Activated naive CD4-positive, alpha-beta T cell treated with anti-CD3 and anti-CD28 coated beads, Interleukin-2, amount 10 ng/mL, durations not matched to agents 7 days and 5 days (primary cell): ENCODE data around the gene PTPN20.

Experiments
- CTCF ChIA-PET: fragments of 350-600 bp; sonication (Branson Sonifier 250); formaldehyde crosslinking; loops from one replicate; lab custom pipeline; 2021; ENCODE audit warnings: antibody characterized with exemption; lab: Charles Lee
- DNase-seq: peaks from one replicate; pipeline ENCODE4 v3.0.0-alpha.2; 2020
- H3K27ac Mint-ChIP-seq: one replicate; pipeline ENCODE4 v1.8.0; 2021; ENCODE audit warnings: mild to moderate bottlenecking, moderate library complexity, mixed read lengths
- H3K27me3 Mint-ChIP-seq: one replicate; pipeline ENCODE4 v1.8.0; 2021; ENCODE audit warnings: mild to moderate bottlenecking, mixed read lengths
- H3K36me3 Mint-ChIP-seq: one replicate; pipeline ENCODE4 v1.8.0; 2021; ENCODE audit warnings: mixed read lengths
- H3K4me1 Mint-ChIP-seq: one replicate; pipeline ENCODE4 v1.8.0; 2021; ENCODE audit warnings: mixed read lengths
- H3K4me3 Mint-ChIP-seq: one replicate; pipeline ENCODE4 v1.8.0; 2021; ENCODE audit warnings: mild to moderate bottlenecking, moderate library complexity, mixed read lengths
- H3K9me3 Mint-ChIP-seq: one replicate; pipeline ENCODE4 v1.8.0; 2021; ENCODE audit warnings: mixed read lengths

PTPN20 gene

DNA sequence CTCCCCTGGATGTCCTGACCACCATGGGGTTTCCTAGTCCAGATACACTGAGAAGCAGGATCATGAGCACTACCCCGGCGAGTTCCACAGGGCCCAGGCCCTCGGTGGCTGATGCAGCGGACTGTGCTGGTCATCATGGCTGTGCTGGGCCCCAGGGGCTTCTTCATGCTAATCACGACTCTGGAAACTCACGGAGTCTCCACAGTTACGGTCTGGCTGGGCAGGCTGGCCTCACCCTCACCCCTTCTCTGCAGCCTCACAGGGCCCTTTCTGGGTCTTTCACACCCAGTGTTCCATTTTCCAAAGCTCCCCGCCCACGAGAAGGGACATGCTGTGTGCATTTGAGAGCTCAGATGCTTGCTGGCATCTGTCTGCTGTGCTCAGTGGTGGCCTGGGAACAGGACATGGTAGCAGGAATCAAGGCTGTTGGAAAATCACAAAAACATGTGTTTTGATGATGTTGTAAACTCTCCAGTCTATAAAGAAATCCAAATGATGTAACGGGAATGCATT lies 119.0 kb downstream of the PTPN20 start:
- CTCF ChIA-PET, result interaction anchor here (2.1 kb wide), 1 partner anchor 18 kb away, joined by 7 read pairs; no protein-coding TSS in a partner anchor
- H3K27ac Mint-ChIP-seq, result no peak overlapping the region
- no peak overlapping the region for H3K4me3 Mint-ChIP-seq
- H3K4me1 Mint-ChIP-seq, result no peaks in the 10 kb centered on the region
- DNase-seq, result no peak
- peaks cover 3% of the 10 kb centered on the region for H3K27me3 Mint-ChIP-seq
- H3K36me3 Mint-ChIP-seq, result no peaks in the 10 kb centered on the region
- no peaks in the 10 kb centered on the region for H3K9me3 Mint-ChIP-seq

DNA sequence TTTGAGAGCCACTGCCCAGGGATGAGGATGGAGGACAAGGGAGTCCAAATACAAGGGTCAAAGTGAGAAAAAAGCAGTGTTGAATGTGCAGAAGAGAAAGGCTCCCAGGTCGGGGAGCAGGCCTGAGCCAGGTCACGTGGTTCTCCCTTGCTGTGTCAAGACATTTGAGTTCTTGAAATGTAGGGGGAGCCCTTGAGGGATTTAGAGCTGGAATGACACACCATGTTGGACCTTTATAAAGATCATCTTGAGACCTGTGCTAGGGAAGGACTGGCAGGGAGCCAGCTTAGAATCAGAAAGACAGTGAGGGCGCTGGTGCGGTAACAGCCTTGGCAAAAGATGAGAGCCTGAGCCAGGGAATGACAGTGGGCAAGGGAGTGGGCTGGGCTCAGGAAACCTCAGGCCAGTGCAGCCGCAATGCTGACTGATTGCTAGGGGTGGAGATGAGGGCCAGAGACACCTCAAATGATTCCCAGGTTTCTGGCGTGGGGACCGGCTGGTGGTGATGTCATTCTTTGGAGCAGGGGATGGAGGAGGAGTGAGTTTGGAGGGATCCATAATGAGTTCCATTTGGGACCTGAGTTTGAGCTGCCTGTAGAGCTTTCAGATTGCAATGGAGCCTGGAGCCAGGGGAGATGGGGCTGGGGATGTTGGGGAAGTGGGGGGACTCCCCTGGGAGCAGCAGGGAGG lies 120.1 kb downstream of the PTPN20 start:
- Mint-ChIP-seq H3K27ac (no peak overlapping the region), H3K36me3 (no peaks in the 10 kb centered on the region), H3K4me3 (no peak overlapping the region), H3K27me3 (peaks cover 3% of the 10 kb centered on the region), H3K4me1 (no peaks in the 10 kb centered on the region), H3K9me3 (no peaks in the 10 kb centered on the region)
- no peak for DNase-seq
- CTCF ChIA-PET, result interaction anchor here (0.7 to 2.1 kb wide), 3 partner anchors 10 to 280 kb away, joined by 3 to 7 read pairs (median 7); no protein-coding TSS in a partner anchor

DNA sequence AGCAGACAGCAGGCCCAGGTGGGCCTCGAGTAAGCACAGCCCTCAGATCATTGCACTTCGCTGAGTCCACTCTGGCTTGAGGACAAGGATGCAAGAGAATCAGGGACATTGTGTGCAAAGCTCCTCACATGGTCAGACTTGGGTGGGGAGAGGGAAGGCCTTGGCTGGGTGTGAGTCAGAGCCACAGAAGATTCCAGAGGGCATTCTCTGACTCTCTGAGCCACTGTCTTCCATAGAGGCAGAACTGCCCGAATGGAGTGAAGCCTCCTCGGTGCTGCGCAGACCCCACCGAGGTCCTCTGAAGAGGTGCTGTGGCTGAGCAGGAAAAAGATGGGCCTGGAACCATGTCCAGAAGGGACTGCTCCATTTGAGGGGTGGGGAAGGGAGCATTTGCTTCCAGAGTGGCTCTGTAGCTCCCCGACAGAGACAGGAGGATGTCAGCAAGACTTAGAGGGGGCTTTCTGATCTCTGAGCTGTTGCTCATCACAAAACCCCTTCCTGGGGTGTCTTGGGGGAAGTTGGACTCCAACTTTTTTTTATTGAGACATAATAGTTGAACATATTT lies 120.8 kb downstream of the PTPN20 start:
- Mint-ChIP-seq H3K27me3 (peaks cover 3% of the 10 kb centered on the region), H3K36me3 (no peaks in the 10 kb centered on the region), H3K4me3 (no peak overlapping the region), H3K4me1 (no peaks in the 10 kb centered on the region), H3K9me3 (no peaks in the 10 kb centered on the region), H3K27ac (no peak overlapping the region)
- CTCF ChIA-PET, result interaction anchor here (0.7 to 2.1 kb wide), 3 partner anchors 10 to 279 kb away, joined by 3 to 7 read pairs (median 7); no protein-coding TSS in a partner anchor
- DNase-seq, result no peak

DNA sequence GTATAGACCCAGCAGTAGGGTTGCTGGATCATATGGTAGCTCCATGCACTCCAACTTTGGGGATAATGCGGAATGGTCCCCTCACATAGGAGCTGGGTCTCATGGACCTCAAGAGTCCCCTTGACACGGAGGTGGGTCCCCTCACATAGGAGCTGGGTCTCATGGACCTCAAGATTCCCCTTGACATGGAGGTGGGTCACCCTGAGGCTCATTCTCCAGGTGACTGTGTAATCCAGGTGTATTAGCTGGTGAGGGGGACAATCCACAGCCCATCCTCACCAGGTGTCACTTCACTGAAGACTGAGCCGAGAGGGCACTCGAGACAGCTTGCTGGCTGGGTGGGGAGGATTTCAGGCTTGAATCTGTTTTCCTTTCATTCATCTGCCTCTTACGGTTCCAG lies 121.9 kb downstream of the PTPN20 start:
- no peaks in the 10 kb centered on the region for H3K4me1 Mint-ChIP-seq

DNA sequence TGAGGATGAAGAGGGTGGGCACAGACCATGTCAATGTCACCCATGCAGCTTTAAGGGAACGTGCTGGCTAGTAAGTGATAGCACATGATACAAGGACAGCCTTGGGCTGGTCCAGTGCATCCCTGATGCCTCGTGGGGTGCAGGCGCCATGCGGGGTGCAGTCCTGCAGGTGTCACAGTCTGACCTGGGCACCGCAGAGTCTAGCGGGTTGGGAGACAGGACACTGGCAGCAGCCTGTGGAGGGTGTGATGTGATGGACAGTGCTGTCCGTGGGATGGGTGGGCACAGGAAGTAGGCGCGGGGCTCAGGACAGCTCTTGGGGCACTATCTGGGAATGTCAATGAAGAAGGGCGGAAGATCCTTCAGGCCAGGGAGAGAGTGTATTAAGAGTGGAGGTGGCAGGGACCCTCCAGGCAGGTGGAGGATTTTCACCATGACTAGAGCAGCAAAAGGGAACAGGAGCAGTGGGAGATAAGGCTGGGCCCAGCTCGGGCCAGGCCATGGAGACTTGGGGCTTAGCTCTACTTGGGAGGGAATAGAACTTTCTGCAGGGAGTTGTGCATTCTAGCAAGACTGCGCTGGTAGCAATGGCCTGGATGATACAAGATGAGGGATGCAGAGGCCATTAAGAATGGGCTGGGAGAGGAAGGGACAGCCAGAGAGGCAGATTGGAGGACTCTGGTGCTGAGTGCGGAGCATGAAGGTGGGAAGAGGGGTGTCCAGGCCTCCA lies 122.5 kb downstream of the PTPN20 start:
- CTCF ChIA-PET, result interaction anchor here (1.1 to 2.6 kb wide), 3 partner anchors 8 to 278 kb away, joined by 5 to 11 read pairs (median 6); no protein-coding TSS in a partner anchor
- H3K4me3 Mint-ChIP-seq, result no peak overlapping the region
- H3K27ac Mint-ChIP-seq, result no peak overlapping the region
- DNase-seq, result no peak
- peaks cover 3% of the 10 kb centered on the region for H3K27me3 Mint-ChIP-seq
- H3K36me3 Mint-ChIP-seq, result no peaks in the 10 kb centered on the region
- H3K4me1 Mint-ChIP-seq, result no peaks in the 10 kb centered on the region
- H3K9me3 Mint-ChIP-seq, result no peaks in the 10 kb centered on the region

More for the DNA sequence above, 121.9 kb downstream of the PTPN20 start:
- CTCF ChIA-PET, result interaction anchor here (1.5 to 2.4 kb wide), 2 partner anchors 14 to 278 kb away, joined by 7 to 11 read pairs; no protein-coding TSS in a partner anchor
- Mint-ChIP-seq H3K36me3 (no peaks in the 10 kb centered on the region), H3K9me3 (no peaks in the 10 kb centered on the region), H3K4me3 (no peak overlapping the region), H3K27me3 (peaks cover 3% of the 10 kb centered on the region), H3K27ac (no peak overlapping the region)
- no peak for DNase-seq

DNA sequence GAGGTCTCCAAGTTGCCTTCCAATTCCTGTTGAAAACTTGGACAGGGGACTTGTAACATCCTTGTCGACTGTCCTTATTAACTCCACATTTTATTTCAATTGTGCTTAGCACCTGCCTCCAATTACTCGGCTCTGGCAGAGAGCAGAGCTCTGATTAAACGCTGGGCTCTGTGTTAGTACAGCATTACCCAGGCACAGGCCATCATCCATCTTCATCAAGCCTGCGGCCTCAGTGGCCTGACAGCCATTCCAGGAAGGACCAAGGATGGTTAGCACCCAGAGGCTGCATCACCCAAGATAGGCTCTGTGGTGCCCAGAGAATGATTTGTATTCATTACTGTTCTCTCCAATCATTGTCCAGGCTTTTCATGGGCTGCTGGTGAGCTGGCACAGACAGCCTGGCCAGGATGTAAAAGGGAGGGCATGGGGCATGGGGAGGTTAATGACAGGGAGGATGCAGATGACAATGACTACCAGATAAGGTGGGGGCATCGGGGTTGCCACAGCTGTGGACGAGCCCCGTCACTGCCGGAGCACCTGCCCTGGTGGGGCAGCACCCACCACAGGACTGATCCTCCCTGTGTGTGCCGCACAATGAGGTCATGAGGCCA lies 123.3 kb downstream of the PTPN20 start:
- no peaks in the 10 kb centered on the region for H3K36me3 Mint-ChIP-seq
- H3K4me3 Mint-ChIP-seq, result no peak overlapping the region
- H3K27me3 Mint-ChIP-seq, result peaks cover 3% of the 10 kb centered on the region
- H3K27ac Mint-ChIP-seq, result no peak overlapping the region
- CTCF ChIA-PET, result interaction anchor here (1.1 to 2.6 kb wide), 3 partner anchors 9 to 277 kb away, joined by 5 to 11 read pairs (median 6); no protein-coding TSS in a partner anchor
- no peak for DNase-seq
- H3K4me1 Mint-ChIP-seq, result no peaks in the 10 kb centered on the region
- no peaks in the 10 kb centered on the region for H3K9me3 Mint-ChIP-seq

DNA sequence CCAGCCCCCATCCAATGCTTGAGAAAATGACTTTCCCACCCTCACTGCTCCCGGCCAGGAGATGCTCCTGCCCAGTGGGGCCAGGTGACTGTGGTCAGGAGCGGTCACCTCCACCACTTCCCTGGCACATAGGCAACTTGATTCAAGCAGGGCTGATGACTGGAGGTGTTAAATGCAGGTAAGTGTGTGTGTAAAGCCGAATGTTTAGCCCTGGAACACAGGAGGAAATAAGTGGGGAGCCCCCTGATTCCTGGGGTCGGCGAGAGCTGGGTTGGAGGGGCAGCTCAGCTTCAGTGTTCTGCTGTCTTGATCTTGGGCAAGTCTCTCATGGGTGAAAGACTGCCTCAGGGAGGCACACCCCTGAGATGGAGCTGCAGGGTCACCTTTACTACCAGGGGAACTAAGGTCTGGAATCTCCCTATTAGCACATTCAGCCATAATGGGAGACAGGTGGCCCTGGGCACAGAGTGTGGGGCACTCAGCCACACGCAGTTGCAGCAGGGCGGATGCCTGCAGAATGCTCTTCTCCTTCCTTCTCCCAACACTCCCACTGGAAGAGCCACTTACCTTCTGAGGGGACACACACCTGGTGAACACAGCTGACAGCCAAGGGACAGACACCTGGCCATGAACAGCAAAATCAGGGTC lies 124.1 kb downstream of the PTPN20 start:
- H3K4me3 Mint-ChIP-seq, result no peak overlapping the region
- H3K9me3 Mint-ChIP-seq, result no peaks in the 10 kb centered on the region
- peaks cover 3% of the 10 kb centered on the region for H3K27me3 Mint-ChIP-seq
- CTCF ChIA-PET, result interaction anchor here (1.1 to 2.6 kb wide), 2 partner anchors 11 to 276 kb away, joined by 4 to 6 read pairs; no protein-coding TSS in a partner anchor
- H3K27ac Mint-ChIP-seq, result no peak overlapping the region
- H3K36me3 Mint-ChIP-seq, result no peaks in the 10 kb centered on the region
- no peak for DNase-seq
- H3K4me1 Mint-ChIP-seq, result no peaks in the 10 kb centered on the region

DNA sequence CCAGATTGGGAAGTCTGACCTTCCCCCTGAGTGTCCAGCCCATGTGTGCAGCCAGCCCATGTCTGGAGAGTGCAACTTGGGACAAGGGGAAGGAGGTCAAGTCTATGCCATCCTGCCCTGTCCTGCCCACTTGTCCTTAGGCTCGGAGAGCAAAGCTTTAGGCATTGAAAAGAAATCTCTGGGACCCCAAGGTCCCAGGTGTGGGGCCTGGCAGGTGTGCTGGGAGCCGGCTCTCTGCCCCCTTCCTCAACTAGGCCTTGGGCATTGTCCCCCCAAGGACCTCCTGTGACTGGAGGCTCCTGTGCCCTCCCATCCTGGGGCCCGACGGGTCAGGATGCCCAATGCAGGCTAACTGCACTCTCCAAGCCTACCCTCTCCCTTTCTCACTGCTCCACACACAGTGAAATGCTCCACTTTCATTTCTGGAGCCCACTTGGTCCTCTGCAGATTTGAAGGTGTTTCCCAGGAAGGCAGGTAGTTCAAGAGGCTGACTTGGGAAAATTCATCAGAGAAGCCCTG lies 124.7 kb downstream of the PTPN20 start:
- Mint-ChIP-seq H3K4me3 (no peak overlapping the region), H3K27me3 (peaks cover 3% of the 10 kb centered on the region), H3K9me3 (no peaks in the 10 kb centered on the region), H3K27ac (no peak overlapping the region), H3K36me3 (no peaks in the 10 kb centered on the region), H3K4me1 (no peaks in the 10 kb centered on the region)
- DNase-seq, result no peak
- CTCF ChIA-PET, result interaction anchor here (0.9 to 2.6 kb wide), 3 partner anchors 11 to 276 kb away, joined by 4 to 6 read pairs (median 4); no protein-coding TSS in a partner anchor

DNA sequence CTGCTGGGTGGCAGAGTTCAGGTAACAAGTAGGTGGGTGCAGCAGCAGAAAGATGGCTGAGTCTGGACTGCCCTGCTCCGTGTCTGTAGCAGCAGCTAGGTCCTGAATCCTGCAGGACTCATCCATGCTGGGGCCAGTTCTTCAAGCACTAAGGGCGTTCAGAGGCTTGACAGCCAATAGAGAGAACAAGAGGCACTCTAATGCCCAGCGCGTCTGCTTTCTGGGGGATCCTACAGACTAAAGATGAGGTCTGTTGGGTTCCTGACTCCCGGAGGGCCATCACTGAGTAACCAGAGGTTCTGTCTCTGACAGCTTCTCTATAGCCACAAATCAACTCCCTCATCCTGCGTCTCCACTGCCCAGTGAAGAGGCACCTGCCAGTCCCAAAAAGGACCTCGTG lies 125.5 kb downstream of the PTPN20 start:
- DNase-seq, result peak; percentile 3
- peaks cover 3% of the 10 kb centered on the region for H3K27me3 Mint-ChIP-seq
- H3K9me3 Mint-ChIP-seq, result no peaks in the 10 kb centered on the region
- CTCF ChIA-PET, result interaction anchor here (0.9 to 3.2 kb wide), 2 partner anchors 11 to 275 kb away, joined by 4 to 9 read pairs; no protein-coding TSS in a partner anchor
- H3K36me3 Mint-ChIP-seq, result no peaks in the 10 kb centered on the region
- H3K27ac Mint-ChIP-seq, result no peak overlapping the region
- no peaks in the 10 kb centered on the region for H3K4me1 Mint-ChIP-seq
- no peak overlapping the region for H3K4me3 Mint-ChIP-seq

DNA sequence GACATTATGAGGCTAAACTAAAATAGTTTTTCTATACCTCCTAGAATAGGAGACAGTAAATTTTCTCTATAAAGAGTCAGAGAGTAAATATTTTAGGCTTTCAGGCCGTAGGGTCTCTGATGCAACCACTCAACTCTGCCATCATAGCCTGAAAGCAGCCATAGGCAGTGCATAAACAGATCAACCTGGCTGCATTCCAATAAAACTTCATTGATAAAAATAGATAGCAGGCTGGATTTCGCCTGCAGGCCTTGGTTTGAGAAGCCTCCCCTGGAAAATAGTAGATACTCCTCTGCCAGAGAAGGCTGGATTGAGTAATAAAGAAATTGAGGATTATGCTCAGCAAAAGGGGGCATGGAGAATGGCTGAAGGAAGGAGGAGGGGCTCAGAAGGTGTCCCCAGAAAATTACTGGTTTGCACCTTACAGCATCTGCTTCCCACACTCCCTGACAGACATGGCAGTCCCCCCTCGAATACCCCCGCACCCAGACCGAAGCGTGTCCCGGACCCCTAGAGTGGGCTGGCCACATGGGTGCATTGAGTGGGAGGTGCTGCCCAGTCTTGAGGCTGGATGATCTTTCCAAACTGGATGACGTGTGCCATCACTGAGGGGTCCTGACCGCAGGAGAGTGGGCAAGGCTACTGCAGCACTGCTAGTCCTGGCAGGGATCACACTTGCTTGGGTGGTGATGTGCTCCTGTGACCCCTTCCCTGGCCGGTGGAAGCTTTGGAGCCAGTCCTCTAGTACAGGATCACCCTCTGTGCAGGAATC lies 126.6 kb downstream of the PTPN20 start:
- H3K9me3 Mint-ChIP-seq, result no peaks in the 10 kb centered on the region
- H3K27ac Mint-ChIP-seq, result no peak overlapping the region
- no peak overlapping the region for H3K4me3 Mint-ChIP-seq
- CTCF ChIA-PET, result interaction anchor here (1.2 to 3.2 kb wide), 2 partner anchors 9 to 274 kb away, joined by 3 to 9 read pairs; no protein-coding TSS in a partner anchor
- DNase-seq, result no peak
- H3K4me1 Mint-ChIP-seq, result no peaks in the 10 kb centered on the region
- peaks cover 3% of the 10 kb centered on the region for H3K27me3 Mint-ChIP-seq
- H3K36me3 Mint-ChIP-seq, result no peaks in the 10 kb centered on the region

DNA sequence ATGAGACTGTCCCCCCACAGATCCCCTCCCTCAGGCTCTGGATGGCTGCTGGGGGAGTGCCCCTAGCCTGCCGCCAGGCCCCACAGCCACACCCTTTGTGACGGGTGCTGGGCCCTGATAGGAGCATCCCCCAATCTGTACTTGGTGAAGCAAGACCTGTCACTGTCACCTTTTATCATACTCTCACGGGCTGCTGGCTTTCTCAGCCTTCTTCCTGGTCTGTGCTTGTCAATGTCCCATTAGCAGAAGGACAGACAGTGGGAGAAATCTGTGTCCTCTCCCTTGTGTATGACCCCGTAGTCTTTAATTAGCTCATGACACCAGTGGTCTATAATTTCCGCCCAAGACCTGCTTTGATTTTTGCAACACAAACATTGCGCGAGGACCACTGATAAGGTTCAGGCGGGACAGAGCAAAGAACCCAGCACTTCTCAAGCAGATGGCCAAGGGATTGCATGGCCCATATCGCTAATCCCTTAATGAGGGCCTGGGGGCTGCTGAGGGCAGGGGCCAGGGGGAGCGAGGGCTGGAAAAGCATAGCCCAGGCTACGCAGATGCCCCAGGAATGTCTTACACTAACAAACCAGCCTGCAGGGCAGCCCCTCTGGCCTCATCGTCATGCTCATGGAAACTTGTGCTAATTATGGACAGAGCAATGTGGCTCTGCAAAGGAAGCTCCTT lies 127.8 kb downstream of the PTPN20 start:
- Mint-ChIP-seq H3K36me3 (no peaks in the 10 kb centered on the region), H3K9me3 (no peaks in the 10 kb centered on the region), H3K4me3 (no peak overlapping the region), H3K4me1 (no peaks in the 10 kb centered on the region), H3K27ac (no peak overlapping the region), H3K27me3 (peaks cover 5% of the 10 kb centered on the region)
- DNase-seq, result no peak
- CTCF ChIA-PET, result interaction anchor here (1.2 to 3.2 kb wide), 2 partner anchors 8 to 273 kb away, joined by 3 to 9 read pairs; no protein-coding TSS in a partner anchor

DNA sequence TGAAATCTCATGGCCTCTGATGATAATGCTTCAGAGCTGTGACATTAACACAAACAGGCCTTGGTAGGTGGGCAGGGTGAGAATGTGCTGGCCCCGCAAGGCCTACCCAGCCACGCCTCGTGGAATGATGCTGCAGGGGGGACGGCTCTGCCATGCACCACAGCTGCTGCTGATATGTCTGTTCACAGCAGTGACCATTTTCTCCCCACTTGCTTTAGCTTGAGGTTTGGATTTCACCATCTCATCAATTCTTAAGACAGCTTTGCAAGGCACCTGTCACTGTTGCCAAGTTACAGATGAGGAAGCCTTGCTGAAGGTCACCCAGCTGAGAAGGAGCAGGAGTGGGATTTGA lies 128.3 kb downstream of the PTPN20 start:
- no peak for DNase-seq
- H3K36me3 Mint-ChIP-seq, result no peaks in the 10 kb centered on the region
- H3K27ac Mint-ChIP-seq, result no peak overlapping the region
- no peaks in the 10 kb centered on the region for H3K9me3 Mint-ChIP-seq
- no peaks in the 10 kb centered on the region for H3K4me1 Mint-ChIP-seq
- H3K4me3 Mint-ChIP-seq, result no peak overlapping the region
- CTCF ChIA-PET, result interaction anchor here (1.3 to 3.2 kb wide), 2 partner anchors 15 to 272 kb away, joined by 6 to 9 read pairs; no protein-coding TSS in a partner anchor
- peaks cover 5% of the 10 kb centered on the region for H3K27me3 Mint-ChIP-seq
